Measurements from ENCODE around the gene ITPR3. TPM values are rescaled to one million over a fixed set of nuclear protein-coding genes. Genes with fewer than 3 reads are reported as not detected.

Gene ITPR3
- total and polyA plus RNA-seq, 8 donors: 14.1 to 149 (median 65.6) TPM

GRCh38 chr6:33584700-33585402 lies 36.3 kb upstream of the ITPR3 start:
- intact Hi-C loops (cut with DNase I; ENCODE audit: low total_unique reads): loop anchor here (5.0 to 10.0 kb wide), 2 partner anchors 50 to 117 kb away; no protein-coding TSS in a partner anchor
- H3K4me3 ChIP-seq: no peak overlapping the region

GRCh38 chr6:33585403-33586107 lies 35.6 kb upstream of the ITPR3 start:
- Histone ChIP-seq H3K36me3 (no peaks in the 10 kb centered on the region), H3K27me3 (no peaks in the 10 kb centered on the region), H3K4me3 (no peak overlapping the region), H3K27ac (peak overlapping the region in 3 of 5 donors; percentile 6 to 20 (median 16)), H3K9me3 (no peaks in the 10 kb centered on the region), H3K4me1 (peaks cover 18 to 31% (median 27%) of the 10 kb centered on the region in 4 donors)
- DNase-seq: peak; percentile 89 to 92
- WGBS, 5 donors: 8 to 11% (median 10%) methylated on average over 11 to 14 of the region's 14 CpGs
- peak in 6 of 7 experiments; percentile 78 to 100 (median 97) for TF ChIP-seq CTCF (IDR thresholded peaks at IDR 0.05)
- no peak for TF ChIP-seq EP300 (IDR thresholded peaks at IDR 0.05)
- peak in 1 of 3 donors; percentile 67 for TF ChIP-seq POLR2AphosphoS5 (IDR thresholded peaks at IDR 0.05)
- intact Hi-C loops (cut with DNase I; ENCODE audit: low total_unique reads): loop anchor here (5.0 to 10.0 kb wide), 2 partner anchors 49 to 117 kb away; no protein-coding TSS in a partner anchor

More at GRCh38 chr6:33584700-33585402, 36.3 kb upstream of the ITPR3 start:
- Histone ChIP-seq H3K27ac (peak overlapping the region in 2 of 5 donors; percentile 6 to 20), H3K4me1 (peaks cover 11 to 28% (median 24%) of the 10 kb centered on the region in 4 donors), H3K36me3 (no peaks in the 10 kb centered on the region), H3K9me3 (no peaks in the 10 kb centered on the region), H3K27me3 (no peaks in the 10 kb centered on the region)
- no peak for DNase-seq
- TF ChIP-seq EP300 (IDR thresholded peaks at IDR 0.05): no peak
- WGBS, 5 donors: 74 to 82% (median 79%) methylated on average over 11 of the region's 11 CpGs

- no peak overlapping the region for H3K27ac ChIP-seq
- DNase-seq: no peak
- TF ChIP-seq POLR2AphosphoS5 (IDR thresholded peaks at IDR 0.05): no peak
- no peak for TF ChIP-seq CTCF (IDR thresholded peaks at IDR 0.05)
- TF ChIP-seq EP300 (IDR thresholded peaks at IDR 0.05): no peak
- no peak for TF ChIP-seq POLR2A (IDR thresholded peaks at IDR 0.05)
- H3K36me3 ChIP-seq: no peaks in the 10 kb centered on the region
- H3K4me1 ChIP-seq: peaks cover 22 to 34% (median 30%) of the 10 kb centered on the region in 4 donors
- H3K4me3 ChIP-seq: no peak overlapping the region
- H3K27me3 ChIP-seq: no peaks in the 10 kb centered on the region
- intact Hi-C loops (cut with DNase I; ENCODE audit: low total_unique reads): loop anchor here (5.0 to 10.0 kb wide), 2 partner anchors 49 to 116 kb away; no protein-coding TSS in a partner anchor
- H3K9me3 ChIP-seq: no peaks in the 10 kb centered on the region
- WGBS, 5 donors: 73 to 85% (median 74%) methylated on average over 7 to 9 of the region's 9 CpGs
Observed at GRCh38 chr6:33586108-33586640, 34.9 kb upstream of the ITPR3 start.

GRCh38 chr6:33587529-33587928 lies 33.6 kb upstream of the ITPR3 start:
- H3K4me3 ChIP-seq: no peak overlapping the region
- H3K4me1 ChIP-seq: peaks cover 22 to 40% (median 34%) of the 10 kb centered on the region in 4 donors
- H3K9me3 ChIP-seq: no peaks in the 10 kb centered on the region
- H3K36me3 ChIP-seq: no peaks in the 10 kb centered on the region
- intact Hi-C loops (cut with DNase I; ENCODE audit: low total_unique reads): loop anchor here (5.0 to 10.0 kb wide), 2 partner anchors 47 to 115 kb away; no protein-coding TSS in a partner anchor
- no peak for TF ChIP-seq POLR2A (IDR thresholded peaks at IDR 0.05)
- TF ChIP-seq EP300 (IDR thresholded peaks at IDR 0.05): no peak
- no peak for TF ChIP-seq POLR2AphosphoS5 (IDR thresholded peaks at IDR 0.05)
- TF ChIP-seq CTCF (IDR thresholded peaks at IDR 0.05): no peak
- WGBS, 5 donors: 76 to 82% (median 80%) methylated on average over 8 of the region's 8 CpGs
- peaks cover 0 to 1% (median 0%) of the 10 kb centered on the region in 3 donors for H3K27me3 ChIP-seq
- no peak overlapping the region for H3K27ac ChIP-seq
- DNase-seq: no peak
